Esophagus squamous epithelium (tissue), 5 donors: ENCODE results near the gene TAF4. TPM values are rescaled to one million over a fixed set of nuclear protein-coding genes. Genes with fewer than 3 reads are reported as not detected.
"Not testable (repeated sequence)": the region's sequence is repeated elsewhere in the genome, so short reads cannot be mapped to it uniquely, and the experiment has no call there.

Experiments
- DNase-seq: peaks from one replicate; lab custom pipeline; 2025; lab: John Stamatoyannopoulos, UW
- H3K27ac ChIP-seq, 4 donors: fragments of 200-600 bp; sonication (generic); one replicate each; pipeline ENCODE4 v1.5.1; 2016 to 2019; ENCODE audit warnings: mild to moderate bottlenecking in 1 of 4
- H3K27me3 ChIP-seq, 4 donors: fragments of 200-600 bp; sonication (generic); 1 replicate in 3 of 4; 2 replicates in 1 of 4; pipeline versions ENCODE4 v1.5.1 to v1.6.0; 2017 to 2021; ENCODE audit warnings: antibody characterized with exemption in 1 of 4
- H3K36me3 ChIP-seq, 3 donors: fragments of 200-600 bp; sonication (generic); one replicate each; pipeline ENCODE4 v1.5.1; 2016 to 2019
- H3K4me1 ChIP-seq, 3 donors: fragments of 200-600 bp; sonication (generic); one replicate each; pipeline ENCODE4 v1.5.1; 2017 to 2019
- H3K4me3 ChIP-seq, 4 donors: fragments of 200-600 bp; sonication (generic); 1 replicate in 3 of 4; 2 replicates in 1 of 4; pipeline ENCODE4 v1.5.1; 2016 to 2019; ENCODE audit warnings: mild to moderate bottlenecking in 2 of 4, moderate library complexity in 1 of 4
- H3K9me3 ChIP-seq, 3 donors: fragments of 200-600 bp; sonication (generic); one replicate each; pipeline ENCODE4 v1.5.1; 2016 to 2019
- CTCF ChIP-seq, 6 experiments: fragments of 450-650 bp in 4 of 6; fragments of 200-600 bp in 2 of 6; sonication (generic) in 2 of 6; IDR thresholded peaks; one replicate each; pipeline ENCODE4 v1.5.1; 2016 to 2019; ENCODE audit warnings: antibody characterized with exemption in 6 of 6, mild to moderate bottlenecking in 4 of 6, moderate library complexity in 4 of 6
- POLR2A ChIP-seq, 4 donors: fragments of 450-650 bp; IDR thresholded peaks; one replicate each; pipeline ENCODE4 v1.6.1; 2017; ENCODE audit warnings: antibody characterized with exemption in 4 of 4, mild to moderate bottlenecking in 4 of 4, moderate library complexity in 3 of 4
- WGBS, 2 donors: methylation state at CpG; one replicate each; pipeline ENCODE4 v1.1.5; 2018; 5-methylcytosine and 5-hydroxymethylcytosine counted together
- intact Hi-C: fragments of 100-400 bp; cut with DNase I; formaldehyde crosslinking; loops from one replicate; pipeline ENCODE4 v1.15.0; 2022
- total RNA-seq, 4 donors: library from RNA; depleted of rRNA; stranded (reverse); fragments of >200 nt; gene quantifications; one replicate each; pipeline ENCODE4 v1.1.0, GENCODE V29; 2016
- donor health status: DM: yes; HTN: yes; CAD: no.

TAF4 gene
- total RNA-seq, 4 donors from 2014 or later = 4.9 to 16.5 (median 14.4) TPM

DNA sequence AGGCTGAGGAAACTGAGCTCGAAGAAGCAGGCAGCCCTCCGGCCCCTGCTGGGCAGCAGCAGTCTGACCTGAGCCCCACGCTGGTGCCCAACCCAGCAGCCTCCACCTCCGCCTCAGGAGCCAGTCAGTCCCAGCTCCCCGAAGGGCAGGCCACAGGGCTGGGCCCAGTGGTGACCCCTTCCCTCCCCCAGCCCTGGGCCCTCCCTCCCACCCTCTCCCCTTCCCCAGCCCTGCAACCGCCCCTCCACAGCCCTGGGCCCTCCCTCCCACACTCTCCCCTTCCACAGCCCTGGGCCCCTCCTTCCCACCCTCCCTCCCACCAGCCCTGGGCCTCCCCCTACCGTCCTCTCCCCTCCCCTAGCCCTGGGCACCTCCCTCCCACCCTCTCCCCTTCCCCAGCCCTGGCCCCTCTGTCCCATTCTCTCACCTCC lies 115.0 kb downstream of the TAF4 start:
- Histone ChIP-seq H3K27ac (no peak overlapping the region), H3K36me3 (no peaks in the 10 kb centered on the region), H3K27me3 (peaks cover 0 to 52% (median 0%) of the 10 kb centered on the region in 4 donors), H3K4me1 (no peaks in the 10 kb centered on the region), H3K9me3 (no peaks in the 10 kb centered on the region), H3K4me3 (no peak overlapping the region)
- intact Hi-C loops = no loop called here
- TF ChIP-seq CTCF (IDR thresholded peaks at IDR 0.05) (no peak), POLR2A (IDR thresholded peaks at IDR 0.05) (no peak)
- WGBS, 2 donors = 70% methylated on average over 2 of the region's 7 CpGs; no CpG with 5 or more reads in 1 of the 2 donors
- no peak for DNase-seq

DNA sequence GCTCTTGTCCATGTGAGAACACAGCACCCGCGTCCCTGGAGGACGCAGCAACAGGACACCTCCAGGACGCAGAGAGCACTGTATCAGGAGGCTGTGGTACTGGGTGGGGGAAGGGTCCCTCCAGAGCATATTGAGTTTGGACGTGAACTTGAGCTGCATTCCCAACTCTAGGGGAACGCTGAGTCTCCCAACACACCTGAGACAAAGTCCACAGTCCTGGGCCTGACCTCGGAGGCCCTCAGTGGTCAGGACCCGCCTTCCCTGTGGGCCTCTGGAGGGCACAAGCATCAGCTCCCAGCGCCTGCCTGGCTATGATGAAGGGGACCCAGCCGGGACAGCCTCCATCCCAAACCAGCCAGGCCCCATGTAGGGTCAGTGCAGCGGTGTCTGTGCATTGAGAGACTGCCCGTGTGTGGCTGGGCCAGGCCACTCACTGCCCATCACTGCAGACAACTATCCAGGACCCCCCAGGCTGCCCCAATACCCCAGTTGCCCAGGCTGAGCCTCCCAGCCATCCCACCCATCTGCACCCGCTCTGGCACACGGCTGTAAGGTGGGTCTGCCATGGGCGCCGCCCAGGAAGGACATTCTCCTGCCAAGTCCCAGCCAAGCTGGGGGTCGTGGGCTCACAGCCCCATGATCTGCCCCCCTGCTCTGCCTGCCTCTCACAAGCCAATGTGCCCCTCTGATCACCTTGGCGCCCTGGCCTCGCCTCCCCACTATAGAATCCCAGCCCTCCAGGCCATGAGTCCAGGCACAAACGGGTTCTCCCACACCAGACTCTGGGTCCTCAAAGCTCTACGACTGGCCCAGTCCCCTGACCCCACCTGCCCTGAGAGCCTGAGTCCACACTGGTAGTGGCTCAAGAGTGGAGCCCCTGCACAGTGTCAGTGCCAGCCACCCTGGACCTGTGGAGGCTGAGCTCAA lies 115.7 kb downstream of the TAF4 start:
- TF ChIP-seq CTCF (IDR thresholded peaks at IDR 0.05) (no peak), POLR2A (IDR thresholded peaks at IDR 0.05) (no peak)
- no peak overlapping the region for H3K4me3 ChIP-seq
- 68 to 83% methylated on average over 6 to 11 of the region's 21 CpGs for WGBS, 2 donors
- no peak for DNase-seq
- no peaks in the 10 kb centered on the region for H3K4me1 ChIP-seq
- no peak overlapping the region for H3K27ac ChIP-seq
- peaks cover 0 to 46% (median 0%) of the 10 kb centered on the region in 4 donors for H3K27me3 ChIP-seq
- no peaks in the 10 kb centered on the region for H3K36me3 ChIP-seq
- H3K9me3 ChIP-seq = no peaks in the 10 kb centered on the region
- intact Hi-C loops = no loop called here

DNA sequence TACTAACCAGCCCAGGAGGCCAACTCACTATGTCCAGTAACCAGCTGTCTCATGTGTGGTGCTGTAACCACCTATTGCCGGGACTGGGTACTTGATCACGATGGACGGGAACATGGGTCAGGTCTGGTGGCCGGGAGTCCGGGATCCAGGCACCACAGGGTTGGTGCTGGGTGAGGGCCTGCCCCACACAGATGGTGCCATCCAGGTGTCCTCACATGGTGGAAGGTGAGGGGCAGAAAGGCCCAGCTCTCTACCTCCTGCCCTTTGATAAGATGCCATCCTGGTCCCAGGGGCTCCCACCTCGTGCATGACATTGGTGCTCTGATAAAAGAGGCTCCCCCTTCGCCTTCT lies 116.3 kb downstream of the TAF4 start:
- H3K9me3 ChIP-seq = no peaks in the 10 kb centered on the region
- WGBS, 2 donors = 100% methylated on average over 1 to 3 of the region's 7 CpGs
- H3K4me3 ChIP-seq = no peak overlapping the region
- H3K27me3 ChIP-seq = peaks cover 0 to 39% (median 0%) of the 10 kb centered on the region in 4 donors
- H3K4me1 ChIP-seq = no peaks in the 10 kb centered on the region
- TF ChIP-seq CTCF (IDR thresholded peaks at IDR 0.05) = no peak
- no peak for TF ChIP-seq POLR2A (IDR thresholded peaks at IDR 0.05)
- H3K27ac ChIP-seq = no peak overlapping the region
- H3K36me3 ChIP-seq = no peaks in the 10 kb centered on the region
- intact Hi-C loops = no loop called here
- DNase-seq = no peak

DNA sequence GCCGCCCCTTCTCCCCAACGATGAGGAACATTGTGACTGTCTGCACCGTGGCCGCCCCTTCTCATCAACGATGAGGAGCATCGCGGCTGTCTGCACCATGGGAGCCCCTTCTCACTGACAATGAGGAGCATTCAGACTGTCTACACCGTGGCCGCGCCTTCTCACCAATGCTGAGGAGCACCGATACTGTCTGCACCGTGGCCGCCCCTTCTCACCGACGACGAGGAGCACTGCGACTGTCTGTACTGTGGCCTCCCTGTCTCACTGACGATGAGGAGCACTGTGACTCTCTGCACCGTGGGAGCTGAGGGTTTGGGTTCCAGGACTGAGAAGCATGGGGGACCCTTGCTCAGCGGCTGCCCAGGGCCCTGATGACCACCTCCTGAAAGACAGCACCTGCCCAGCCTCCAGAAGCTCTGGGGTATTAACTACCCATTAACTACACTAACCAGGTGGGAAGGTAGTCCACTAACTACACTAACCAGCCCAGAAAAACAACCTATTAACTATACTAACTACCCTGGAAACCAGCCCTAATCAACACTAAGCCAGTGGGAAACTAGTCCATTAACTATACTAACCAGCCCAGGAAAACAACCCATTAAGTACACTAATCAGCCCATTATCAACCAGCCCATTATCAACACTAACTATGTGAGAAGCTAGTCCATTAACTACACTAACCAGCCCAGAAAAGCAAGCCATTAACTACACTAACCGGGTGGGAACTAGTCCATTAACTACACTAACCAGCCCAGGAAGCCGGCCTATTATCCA lies 116.9 kb downstream of the TAF4 start:
- intact Hi-C loops = no loop called here
- peaks cover 0 to 34% (median 0%) of the 10 kb centered on the region in 4 donors for H3K27me3 ChIP-seq
- H3K36me3 ChIP-seq = no peaks in the 10 kb centered on the region
- 80 to 94% methylated on average over 9 to 14 of the region's 22 CpGs for WGBS, 2 donors
- no peaks in the 10 kb centered on the region for H3K9me3 ChIP-seq
- no peak overlapping the region for H3K27ac ChIP-seq
- no peak overlapping the region for H3K4me3 ChIP-seq
- no peaks in the 10 kb centered on the region for H3K4me1 ChIP-seq
- DNase-seq = no peak
- TF ChIP-seq CTCF (IDR thresholded peaks at IDR 0.05) = no peak
- no peak for TF ChIP-seq POLR2A (IDR thresholded peaks at IDR 0.05)

DNA sequence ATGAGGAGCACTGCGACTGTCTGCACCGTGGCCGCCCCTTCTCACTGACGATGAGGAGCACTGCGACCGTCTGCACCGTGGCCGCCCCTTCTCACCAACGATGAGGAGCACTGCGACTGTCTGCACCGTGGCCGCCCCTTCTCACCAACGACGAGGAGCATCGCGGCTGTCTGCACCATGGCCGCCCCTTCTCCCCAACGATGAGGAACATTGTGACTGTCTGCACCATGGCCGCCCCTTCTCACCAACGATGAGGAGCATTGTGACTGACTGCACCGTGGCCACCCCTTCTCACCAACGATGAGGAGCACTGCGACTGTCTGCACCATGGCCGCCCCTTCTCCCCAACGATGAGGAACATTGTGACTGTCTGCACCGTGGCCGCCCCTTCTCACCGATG lies 117.6 kb downstream of the TAF4 start:
- H3K9me3 ChIP-seq, H3K36me3 ChIP-seq, H3K27ac ChIP-seq, intact Hi-C loops, H3K4me1 ChIP-seq, DNase-seq, H3K4me3 ChIP-seq: not testable (repeated sequence)
- WGBS, 2 donors = 88% methylated on average over 3 of the region's 28 CpGs; no CpG with 5 or more reads in 1 of the 2 donors
- H3K27me3 ChIP-seq = peaks cover 0 to 26% (median 0%) of the 10 kb centered on the region in 4 donors

DNA sequence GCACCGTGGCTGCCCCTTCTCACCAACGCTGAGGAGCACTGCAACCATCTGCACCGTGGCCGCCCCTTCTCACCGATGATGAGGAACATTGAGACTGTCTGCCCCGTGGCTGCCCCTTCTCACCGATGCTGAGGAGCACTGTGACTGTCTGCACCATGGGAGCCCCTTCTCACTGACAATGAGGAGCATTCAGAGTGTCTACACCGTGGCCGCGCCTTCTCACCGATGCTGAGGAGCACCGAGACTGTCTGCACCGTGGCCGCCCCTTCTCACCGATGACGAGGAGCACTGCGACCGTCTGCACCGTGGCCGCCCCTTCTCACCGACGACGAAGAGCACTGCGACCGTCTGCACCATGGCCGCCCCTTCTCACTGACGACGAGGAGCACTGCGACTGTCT lies 120.2 kb downstream of the TAF4 start:
- H3K4me1 ChIP-seq, H3K4me3 ChIP-seq, intact Hi-C loops, DNase-seq, H3K36me3 ChIP-seq, H3K9me3 ChIP-seq, H3K27me3 ChIP-seq, H3K27ac ChIP-seq: not testable (repeated sequence)
- no CpG with 5 or more reads among the region's 29 CpGs for WGBS, 2 donors

DNA sequence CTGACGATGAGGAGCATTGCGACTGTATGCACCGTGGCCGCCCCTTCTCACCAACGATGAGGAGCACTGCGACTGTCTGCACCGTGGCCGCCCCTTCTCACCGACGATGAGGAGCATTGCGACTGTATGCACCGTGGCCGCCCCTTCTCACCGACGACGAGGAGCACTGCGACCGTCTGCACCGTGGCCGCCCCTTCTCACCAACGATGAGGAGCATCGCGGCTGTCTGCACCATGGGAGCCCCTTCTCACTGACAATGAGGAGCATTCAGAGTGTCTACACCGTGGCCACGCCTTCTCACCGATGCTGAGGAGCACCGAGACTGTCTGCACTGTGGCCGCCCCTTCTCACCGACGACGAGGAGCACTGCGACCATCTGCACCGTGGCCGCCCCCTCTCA lies 120.7 kb downstream of the TAF4 start:
- DNase-seq, H3K27me3 ChIP-seq, H3K4me3 ChIP-seq, intact Hi-C loops, H3K4me1 ChIP-seq, H3K9me3 ChIP-seq, H3K27ac ChIP-seq, H3K36me3 ChIP-seq: not testable (repeated sequence)
- WGBS, 2 donors = 80% methylated on average over 5 of the region's 34 CpGs; no CpG with 5 or more reads in 1 of the 2 donors
